ENCODE results near the gene RPS6KA3.

RPS6KA3 gene

DNA sequence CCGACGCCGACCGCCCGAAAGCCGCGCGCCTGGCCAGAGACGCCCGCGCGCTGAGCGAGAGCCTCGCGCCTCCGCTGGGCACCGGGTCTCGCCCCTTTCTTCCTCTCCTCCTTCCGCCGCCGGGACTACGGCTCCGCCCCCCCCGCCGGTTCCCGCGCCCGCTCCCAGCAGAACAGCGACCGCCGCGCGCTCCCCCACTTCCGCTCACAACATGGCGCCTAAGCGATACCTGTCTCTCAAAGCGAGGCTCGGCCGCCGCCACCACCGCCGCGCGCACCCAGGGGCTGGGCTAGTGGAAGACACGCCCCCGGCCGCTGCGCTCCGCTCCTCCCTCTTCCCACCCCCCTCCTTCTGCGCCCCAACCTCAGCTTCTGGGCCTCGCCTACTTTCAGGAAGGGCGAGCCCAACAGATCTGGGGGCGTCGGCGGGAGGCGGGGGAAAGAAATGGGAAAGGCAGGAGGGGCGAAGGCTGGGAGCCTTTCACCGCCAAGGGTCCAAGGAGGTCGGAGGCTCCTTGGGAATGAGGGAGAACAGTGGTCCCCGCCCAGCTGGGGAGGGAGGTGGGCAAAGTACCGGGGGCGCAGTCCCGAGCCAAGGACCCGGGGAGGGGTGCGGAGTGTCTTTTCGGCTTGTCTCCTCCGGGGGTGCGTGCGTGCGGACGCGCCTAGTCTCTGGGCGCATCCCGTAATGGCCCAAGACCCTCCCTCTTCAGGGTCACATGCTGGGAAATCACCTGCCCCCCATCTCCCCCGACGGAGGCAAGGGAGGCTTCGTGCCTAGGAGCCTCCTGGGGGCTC lies at the start of gene RPS6KA3:
RPS6KA3 (minus strand) TSS at position 100 of the 797 bp plus-strand sequence. CDS start 277 bp downstream, outside the sequence.
- Histone ChIP-seq H3K27ac (ENCODE audit: low read depth, low read length) (peak within 1 kb of the TSS; percentile 74), H3K4me1 (ENCODE audit: control insufficient read depth in 5 of 5, insufficient read depth in 5 of 5, low read length in 5 of 5) (peaks cover 0 to 9% (median 5%) of the 10 kb centered on the region in 5 donors), H3K27me3 (ENCODE audit: control insufficient read depth in 5 of 5, insufficient read depth in 4 of 5, low read length in 5 of 5) (peaks cover 0 to 15% (median 3%) of the 10 kb centered on the region in 5 donors), H3K9ac (ENCODE audit: low read length in 5 of 5) (peak within 1 kb of the TSS in 4 of 5 donors; percentile 63 to 91 (median 83)), H3K9me3 (ENCODE audit: control insufficient read depth in 5 of 5, low read length in 5 of 5) (no peaks in the 10 kb centered on the region), H3K36me3 (ENCODE audit: control insufficient read depth in 5 of 5, insufficient read depth in 5 of 5, low read length in 5 of 5) (no peaks in the 10 kb centered on the region), H3K4me3 (ENCODE audit: low read depth in 1 of 5, low read length in 5 of 5) (peak within 1 kb of the TSS; percentile 71 to 83 (median 76))

DNA sequence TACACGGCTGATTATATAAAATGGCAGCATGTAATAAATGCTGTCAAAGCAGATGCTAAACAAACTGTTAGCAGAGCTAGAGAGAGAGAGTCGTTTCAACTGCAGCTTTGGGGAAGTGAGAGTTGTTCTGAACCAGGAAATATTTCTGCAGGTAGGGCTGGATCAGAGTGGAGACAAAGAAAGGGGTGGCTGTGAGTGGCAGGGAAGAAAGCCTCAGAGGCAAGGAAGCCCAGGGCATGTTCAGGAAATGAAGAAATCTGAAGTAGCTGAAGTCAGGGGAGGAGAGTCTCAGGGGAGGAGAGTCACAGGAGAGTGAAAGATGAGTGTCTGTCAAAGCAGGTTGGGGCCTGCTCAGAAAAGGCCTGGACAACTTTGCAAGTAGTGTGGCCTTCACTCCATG lies 48.4 kb upstream of the RPS6KA3 start:
- Histone ChIP-seq H3K27ac (ENCODE audit: low read depth, low read length) (no peak overlapping the region), H3K36me3 (ENCODE audit: control insufficient read depth in 5 of 5, insufficient read depth in 5 of 5, low read length in 5 of 5) (no peaks in the 10 kb centered on the region), H3K9ac (ENCODE audit: low read length in 5 of 5) (no peak overlapping the region), H3K4me3 (ENCODE audit: low read depth in 1 of 5, low read length in 5 of 5) (no peak overlapping the region), H3K4me1 (ENCODE audit: control insufficient read depth in 5 of 5, insufficient read depth in 5 of 5, low read length in 5 of 5) (peaks cover 0 to 4% (median 4%) of the 10 kb centered on the region in 5 donors), H3K27me3 (ENCODE audit: control insufficient read depth in 5 of 5, insufficient read depth in 4 of 5, low read length in 5 of 5) (peaks cover 0 to 9% (median 0%) of the 10 kb centered on the region in 5 donors), H3K9me3 (ENCODE audit: control insufficient read depth in 5 of 5, low read length in 5 of 5) (no peaks in the 10 kb centered on the region)

GRCh38 chrX:20313899-20314298 lies 47.2 kb upstream of the RPS6KA3 start:
- Histone ChIP-seq H3K9ac (ENCODE audit: low read length in 5 of 5) (no peak overlapping the region), H3K4me3 (ENCODE audit: low read depth in 1 of 5, low read length in 5 of 5) (no peak overlapping the region), H3K27ac (ENCODE audit: low read depth, low read length) (no peak overlapping the region), H3K4me1 (ENCODE audit: control insufficient read depth in 5 of 5, insufficient read depth in 5 of 5, low read length in 5 of 5) (peaks cover 0 to 4% (median 4%) of the 10 kb centered on the region in 5 donors), H3K36me3 (ENCODE audit: control insufficient read depth in 5 of 5, insufficient read depth in 5 of 5, low read length in 5 of 5) (no peaks in the 10 kb centered on the region), H3K9me3 (ENCODE audit: control insufficient read depth in 5 of 5, low read length in 5 of 5) (no peaks in the 10 kb centered on the region), H3K27me3 (ENCODE audit: control insufficient read depth in 5 of 5, insufficient read depth in 4 of 5, low read length in 5 of 5) (peaks cover 0 to 6% (median 0%) of the 10 kb centered on the region in 5 donors)

GRCh38 chrX:20312018-20312417 lies 45.3 kb upstream of the RPS6KA3 start:
- Histone ChIP-seq H3K36me3 (ENCODE audit: control insufficient read depth in 5 of 5, insufficient read depth in 5 of 5, low read length in 5 of 5) (no peaks in the 10 kb centered on the region), H3K4me3 (ENCODE audit: low read depth in 1 of 5, low read length in 5 of 5) (no peak overlapping the region), H3K27me3 (ENCODE audit: control insufficient read depth in 5 of 5, insufficient read depth in 4 of 5, low read length in 5 of 5) (peaks cover 0 to 8% (median under 1%) of the 10 kb centered on the region in 5 donors), H3K9me3 (ENCODE audit: control insufficient read depth in 5 of 5, low read length in 5 of 5) (no peaks in the 10 kb centered on the region), H3K4me1 (ENCODE audit: control insufficient read depth in 5 of 5, insufficient read depth in 5 of 5, low read length in 5 of 5) (no peaks in the 10 kb centered on the region), H3K27ac (ENCODE audit: low read depth, low read length) (no peak overlapping the region), H3K9ac (ENCODE audit: low read length in 5 of 5) (no peak overlapping the region)

DNA sequence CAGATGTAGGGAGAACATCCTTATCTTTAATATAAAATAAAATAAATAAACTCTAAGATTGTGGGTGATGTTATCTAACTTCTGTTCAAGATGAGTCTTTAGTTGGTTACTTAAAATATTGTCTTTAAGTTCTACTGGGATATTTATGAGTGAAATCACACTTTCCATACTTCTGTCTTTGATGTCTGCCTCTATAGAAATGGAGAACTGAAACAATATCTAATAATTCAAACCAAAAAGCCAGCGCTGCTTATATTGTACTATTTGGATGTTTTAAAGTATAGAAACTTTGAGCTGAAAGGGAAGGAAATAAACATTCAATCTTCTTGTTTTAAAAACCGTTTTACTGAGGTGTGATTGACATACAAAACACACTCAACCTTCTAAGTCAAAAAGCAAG lies 44.8 kb upstream of the RPS6KA3 start:
- Histone ChIP-seq H3K9me3 (ENCODE audit: control insufficient read depth in 5 of 5, low read length in 5 of 5) (no peaks in the 10 kb centered on the region), H3K9ac (ENCODE audit: low read length in 5 of 5) (no peak overlapping the region), H3K36me3 (ENCODE audit: control insufficient read depth in 5 of 5, insufficient read depth in 5 of 5, low read length in 5 of 5) (no peaks in the 10 kb centered on the region), H3K27me3 (ENCODE audit: control insufficient read depth in 5 of 5, insufficient read depth in 4 of 5, low read length in 5 of 5) (peaks cover 0 to 8% (median 3%) of the 10 kb centered on the region in 5 donors), H3K4me1 (ENCODE audit: control insufficient read depth in 5 of 5, insufficient read depth in 5 of 5, low read length in 5 of 5) (no peaks in the 10 kb centered on the region), H3K27ac (ENCODE audit: low read depth, low read length) (no peak overlapping the region), H3K4me3 (ENCODE audit: low read depth in 1 of 5, low read length in 5 of 5) (no peak overlapping the region)

DNA sequence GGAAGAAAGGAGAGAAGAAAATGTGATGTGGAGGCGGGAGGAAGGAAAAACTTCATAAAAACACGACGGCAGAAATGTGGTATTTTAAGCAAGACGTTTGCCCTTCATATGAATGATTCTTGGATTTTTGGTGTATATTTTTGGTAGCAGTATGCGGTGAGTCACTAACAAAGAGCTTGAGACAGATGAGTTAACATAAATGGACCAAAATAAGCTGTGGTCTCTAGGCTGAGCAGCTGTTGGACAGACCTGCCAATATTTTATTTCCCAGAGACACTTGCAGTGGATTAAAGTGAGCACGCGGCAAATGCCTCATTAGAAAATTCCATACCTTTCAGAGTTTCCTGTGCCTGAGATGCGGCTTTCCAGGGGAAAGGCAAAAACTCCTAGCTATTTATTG lies 43.1 kb upstream of the RPS6KA3 start:
- no peak overlapping the region for H3K4me3 ChIP-seq (ENCODE audit: low read depth in 1 of 5, low read length in 5 of 5)
- H3K36me3 ChIP-seq (ENCODE audit: control insufficient read depth in 5 of 5, insufficient read depth in 5 of 5, low read length in 5 of 5), result no peaks in the 10 kb centered on the region
- no peak overlapping the region for H3K27ac ChIP-seq (ENCODE audit: low read depth, low read length)
- H3K27me3 ChIP-seq (ENCODE audit: control insufficient read depth in 5 of 5, insufficient read depth in 4 of 5, low read length in 5 of 5), result peaks cover 0 to 5% (median 3%) of the 10 kb centered on the region in 5 donors
- no peaks in the 10 kb centered on the region for H3K9me3 ChIP-seq (ENCODE audit: control insufficient read depth in 5 of 5, low read length in 5 of 5)
- no peaks in the 10 kb centered on the region for H3K4me1 ChIP-seq (ENCODE audit: control insufficient read depth in 5 of 5, insufficient read depth in 5 of 5, low read length in 5 of 5)
- H3K9ac ChIP-seq (ENCODE audit: low read length in 5 of 5), result no peak overlapping the region

GRCh38 chrX:20306668-20307067 lies 40.0 kb upstream of the RPS6KA3 start:
- H3K4me3 ChIP-seq (ENCODE audit: low read depth in 1 of 5, low read length in 5 of 5), result no peak overlapping the region
- no peaks in the 10 kb centered on the region for H3K4me1 ChIP-seq (ENCODE audit: control insufficient read depth in 5 of 5, insufficient read depth in 5 of 5, low read length in 5 of 5)
- H3K36me3 ChIP-seq (ENCODE audit: control insufficient read depth in 5 of 5, insufficient read depth in 5 of 5, low read length in 5 of 5), result no peaks in the 10 kb centered on the region
- no peaks in the 10 kb centered on the region for H3K9me3 ChIP-seq (ENCODE audit: control insufficient read depth in 5 of 5, low read length in 5 of 5)
- H3K27ac ChIP-seq (ENCODE audit: low read depth, low read length), result no peak overlapping the region
- H3K9ac ChIP-seq (ENCODE audit: low read length in 5 of 5), result no peak overlapping the region
- peaks cover 0 to 5% (median 3%) of the 10 kb centered on the region in 5 donors for H3K27me3 ChIP-seq (ENCODE audit: control insufficient read depth in 5 of 5, insufficient read depth in 4 of 5, low read length in 5 of 5)

- no peak overlapping the region for H3K27ac ChIP-seq (ENCODE audit: low read depth, low read length)
- H3K9ac ChIP-seq (ENCODE audit: low read length in 5 of 5), result no peak overlapping the region
- H3K36me3 ChIP-seq (ENCODE audit: control insufficient read depth in 5 of 5, insufficient read depth in 5 of 5, low read length in 5 of 5), result no peaks in the 10 kb centered on the region
- H3K27me3 ChIP-seq (ENCODE audit: control insufficient read depth in 5 of 5, insufficient read depth in 4 of 5, low read length in 5 of 5), result no peaks in the 10 kb centered on the region
- no peak overlapping the region for H3K4me3 ChIP-seq (ENCODE audit: low read depth in 1 of 5, low read length in 5 of 5)
- H3K4me1 ChIP-seq (ENCODE audit: control insufficient read depth in 5 of 5, insufficient read depth in 5 of 5, low read length in 5 of 5), result no peaks in the 10 kb centered on the region
- no peaks in the 10 kb centered on the region for H3K9me3 ChIP-seq (ENCODE audit: control insufficient read depth in 5 of 5, low read length in 5 of 5)
Measured at GRCh38 chrX:20300822-20301221, 34.1 kb upstream of the RPS6KA3 start.

GRCh38 chrX:20294957-20295356 lies 28.2 kb upstream of the RPS6KA3 start:
- Histone ChIP-seq H3K4me3 (ENCODE audit: low read depth in 1 of 5, low read length in 5 of 5) (no peak overlapping the region), H3K4me1 (ENCODE audit: control insufficient read depth in 5 of 5, insufficient read depth in 5 of 5, low read length in 5 of 5) (no peaks in the 10 kb centered on the region), H3K27me3 (ENCODE audit: control insufficient read depth in 5 of 5, insufficient read depth in 4 of 5, low read length in 5 of 5) (peaks cover 0 to 6% (median 2%) of the 10 kb centered on the region in 5 donors), H3K9me3 (ENCODE audit: control insufficient read depth in 5 of 5, low read length in 5 of 5) (peaks cover 0 to 2% (median 0%) of the 10 kb centered on the region in 5 donors), H3K27ac (ENCODE audit: low read depth, low read length) (no peak overlapping the region), H3K9ac (ENCODE audit: low read length in 5 of 5) (no peak overlapping the region), H3K36me3 (ENCODE audit: control insufficient read depth in 5 of 5, insufficient read depth in 5 of 5, low read length in 5 of 5) (no peaks in the 10 kb centered on the region)

DNA sequence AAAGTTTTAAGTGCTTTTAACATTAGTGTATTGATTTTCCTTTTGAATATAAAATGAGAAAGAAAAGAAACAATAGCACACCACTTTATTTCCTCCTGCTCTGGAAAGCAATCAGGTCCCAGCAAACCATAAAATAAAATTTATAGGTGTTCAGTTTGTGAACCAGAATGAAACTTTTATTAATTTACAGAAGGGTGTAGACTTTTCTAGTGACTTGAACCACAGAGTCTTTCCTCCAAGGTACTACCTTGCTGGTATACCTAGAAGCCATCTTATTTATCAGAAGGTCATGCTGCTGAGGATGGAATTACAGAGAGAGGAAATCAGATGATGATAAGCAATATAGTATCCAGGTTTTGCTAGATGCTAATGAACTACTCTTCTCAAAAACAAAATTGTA lies 27.6 kb upstream of the RPS6KA3 start:
- Histone ChIP-seq H3K9me3 (ENCODE audit: control insufficient read depth in 5 of 5, low read length in 5 of 5) (peaks cover 0 to 2% (median 0%) of the 10 kb centered on the region in 5 donors), H3K36me3 (ENCODE audit: control insufficient read depth in 5 of 5, insufficient read depth in 5 of 5, low read length in 5 of 5) (no peaks in the 10 kb centered on the region), H3K27ac (ENCODE audit: low read depth, low read length) (no peak overlapping the region), H3K27me3 (ENCODE audit: control insufficient read depth in 5 of 5, insufficient read depth in 4 of 5, low read length in 5 of 5) (peaks cover 0 to 6% (median 2%) of the 10 kb centered on the region in 5 donors), H3K9ac (ENCODE audit: low read length in 5 of 5) (no peak overlapping the region), H3K4me1 (ENCODE audit: control insufficient read depth in 5 of 5, insufficient read depth in 5 of 5, low read length in 5 of 5) (no peaks in the 10 kb centered on the region), H3K4me3 (ENCODE audit: low read depth in 1 of 5, low read length in 5 of 5) (no peak overlapping the region)
